Myocyte (in vitro differentiated cells): ENCODE data around the gene MTHFS. TPM values are rescaled to one million over a fixed set of nuclear protein-coding genes. Genes with fewer than 3 reads are reported as not detected.

ENCODE experiments used
- DNase-seq: peaks from one replicate; pipeline ENCODE4 v3.0.0-alpha.2; 2012; ENCODE audit warnings: low read depth
- total RNA-seq: library from RNA; depleted of rRNA; stranded (reverse); fragments of >200 nt; gene quantifications from 2 replicates; pipeline ENCODE4 v1.2.3, GENCODE V29; 2014

The MTHFS gene
- total RNA-seq, 1 donor from 2014 or later, result 15.0 TPM

- DNase-seq, result no peak
Observed at GRCh38 chr15:79878078-79878705, 18.6 kb downstream of the MTHFS start.

GRCh38 chr15:79875213-79875612 lies 21.6 kb downstream of the MTHFS start:
- DNase-seq, result no peak

DNA sequence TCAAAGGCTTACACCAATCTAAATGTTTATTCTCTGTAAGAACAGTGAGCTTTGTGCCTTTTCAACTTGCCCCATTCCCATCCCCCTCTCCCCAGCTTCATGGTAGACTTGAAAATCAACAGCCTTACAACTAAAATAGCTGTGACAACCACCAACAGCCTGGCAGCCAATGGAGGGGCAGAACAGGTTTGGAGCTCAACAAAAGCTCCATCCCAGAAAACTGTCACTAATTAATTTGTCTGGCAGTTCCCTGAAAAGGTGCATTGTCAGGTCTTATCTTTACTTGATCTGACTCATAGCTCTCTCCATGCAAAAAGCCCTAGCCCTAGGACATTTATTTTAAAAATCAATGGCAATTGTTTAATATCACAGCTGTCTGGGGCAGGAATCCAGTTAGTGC lies 22.6 kb downstream of the MTHFS start:
- no peak for DNase-seq

- DNase-seq, result peak; percentile 37
Observed at GRCh38 chr15:79872358-79873017, 24.3 kb downstream of the MTHFS start.

DNA sequence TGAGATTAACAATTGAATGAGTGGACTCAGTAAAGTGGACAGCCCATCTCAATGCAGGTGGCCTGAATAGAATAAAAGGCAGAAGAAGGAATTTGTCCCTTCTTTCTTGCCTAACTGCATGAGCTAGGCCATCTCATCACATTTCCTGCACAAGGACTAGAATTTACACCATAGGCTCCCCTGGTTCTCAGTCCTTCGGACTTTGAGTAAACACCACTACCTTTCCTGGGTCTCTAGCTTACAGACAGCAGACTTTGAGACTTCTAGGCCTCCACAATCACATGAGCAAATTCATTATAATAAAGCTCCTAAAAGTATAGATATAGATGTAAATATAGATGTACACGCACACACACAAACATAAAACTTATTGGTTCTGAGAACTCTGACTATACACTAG lies 28.3 kb downstream of the MTHFS start:
- DNase-seq, result no peak

GRCh38 chr15:79863886-79864285 lies 32.9 kb downstream of the MTHFS start:
- no peak for DNase-seq

DNA sequence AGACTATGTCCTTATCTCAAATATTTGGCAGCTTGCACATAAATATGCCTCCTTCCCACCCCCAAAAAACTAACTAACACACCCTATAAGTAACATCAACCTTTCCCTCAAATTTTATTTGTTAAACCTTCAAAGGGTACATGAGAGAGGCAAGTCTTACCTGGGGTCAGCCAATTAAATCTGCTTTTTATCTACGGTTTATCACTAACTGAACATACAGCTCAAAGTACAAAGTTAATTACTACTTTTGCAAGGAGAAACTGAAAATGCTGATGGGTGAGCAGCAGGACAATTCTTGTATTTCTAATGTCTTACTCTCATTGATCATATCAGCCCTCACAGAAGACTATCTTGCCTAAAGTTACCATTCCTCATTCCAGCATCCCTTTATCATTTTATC lies 34.6 kb downstream of the MTHFS start:
- no peak for DNase-seq

- DNase-seq, result no peak
Observed at GRCh38 chr15:79860661-79861060, 36.2 kb downstream of the MTHFS start.

GRCh38 chr15:79858469-79858868 lies 38.3 kb downstream of the MTHFS start:
- no peak for DNase-seq

DNA sequence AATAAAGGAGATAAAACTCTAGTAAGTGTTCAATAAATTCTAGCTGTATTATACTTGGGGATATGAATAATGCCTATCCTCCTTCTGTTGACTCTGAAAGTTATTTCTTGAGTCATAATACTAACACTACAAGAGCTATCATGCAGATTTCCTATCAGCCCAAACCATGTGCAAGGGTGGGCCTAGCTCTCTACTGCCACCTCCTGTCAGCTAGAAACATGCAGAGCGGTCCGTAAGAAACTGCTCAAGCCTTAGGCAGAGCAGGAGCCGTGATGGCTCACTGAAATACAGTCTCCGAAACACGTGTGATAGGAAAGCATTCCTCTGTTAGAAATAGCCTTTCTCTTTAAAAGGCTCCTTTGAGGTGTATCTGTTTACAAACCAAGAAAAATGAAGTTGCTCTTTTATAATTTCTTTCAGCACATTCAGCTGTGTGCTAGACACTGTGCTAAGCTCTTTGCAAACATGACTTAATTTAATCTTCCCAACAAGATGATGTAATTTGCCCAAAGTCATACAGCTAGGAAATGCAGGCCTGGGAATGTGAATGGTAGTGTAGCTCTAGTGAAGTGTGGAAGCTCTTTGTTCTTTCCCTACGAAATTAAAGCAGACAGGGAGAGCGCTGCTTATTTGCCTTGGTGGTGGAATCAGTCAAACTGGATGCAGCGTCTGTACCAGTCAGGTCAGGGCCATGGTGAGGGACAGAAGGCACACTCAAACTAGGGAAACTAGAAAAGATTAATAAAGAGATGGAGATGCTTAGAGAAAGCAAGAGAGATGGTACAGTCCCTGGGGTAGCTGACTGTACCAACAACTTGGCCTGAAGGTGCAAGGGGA lies 43.1 kb downstream of the MTHFS start:
- peak; percentile 84 for DNase-seq

DNA sequence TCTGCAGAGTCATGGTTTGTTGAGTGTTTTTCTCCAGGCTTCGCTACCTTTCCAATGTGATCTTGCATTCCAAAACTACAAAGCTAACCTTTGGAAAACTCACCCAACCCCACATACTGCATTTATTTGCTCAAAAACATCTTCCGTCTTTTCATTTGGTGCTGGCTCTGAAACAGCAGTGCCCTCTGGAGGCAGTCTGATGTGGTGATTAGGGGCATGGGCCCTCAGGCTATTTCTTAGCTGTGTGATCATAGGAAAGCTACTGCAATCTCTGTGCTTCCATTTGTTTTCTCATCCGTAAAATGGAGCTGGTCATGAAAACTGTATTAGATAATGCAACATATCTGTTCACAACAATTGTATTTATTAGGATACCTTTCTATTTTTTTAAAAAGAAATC lies 47.0 kb downstream of the MTHFS start:
- DNase-seq, result peak; percentile 39

GRCh38 chr15:79846539-79846938 lies 50.3 kb downstream of the MTHFS start:
- no peak for DNase-seq

GRCh38 chr15:79844221-79844620 lies 52.6 kb downstream of the MTHFS start:
- no peak for DNase-seq

GRCh38 chr15:79837846-79838245 lies 59.0 kb downstream of the MTHFS start:
- DNase-seq, result no peak

DNA sequence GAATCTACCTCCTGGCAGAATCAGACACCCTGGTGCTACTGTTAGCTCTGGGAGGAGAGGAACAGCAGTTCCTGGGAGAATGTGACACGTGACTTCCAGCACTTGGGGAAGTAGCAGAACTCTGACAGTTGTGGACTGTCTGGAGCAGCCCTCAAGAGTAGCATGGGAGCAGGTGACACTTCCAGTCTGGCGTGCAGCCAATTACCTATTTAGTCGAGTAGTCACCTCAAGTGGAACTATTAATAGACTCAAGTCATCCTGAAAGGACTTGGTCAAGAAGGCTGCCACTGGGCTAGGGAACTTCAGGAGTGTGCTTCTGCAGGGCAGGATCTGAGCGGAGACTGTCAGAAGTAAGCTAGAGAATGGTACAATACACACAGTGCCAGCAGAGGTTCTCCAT lies 62.3 kb downstream of the MTHFS start:
- DNase-seq, result peak; percentile 63

- no peak for DNase-seq
Observed at GRCh38 chr15:79832367-79833120, 64.3 kb downstream of the MTHFS start.

DNA sequence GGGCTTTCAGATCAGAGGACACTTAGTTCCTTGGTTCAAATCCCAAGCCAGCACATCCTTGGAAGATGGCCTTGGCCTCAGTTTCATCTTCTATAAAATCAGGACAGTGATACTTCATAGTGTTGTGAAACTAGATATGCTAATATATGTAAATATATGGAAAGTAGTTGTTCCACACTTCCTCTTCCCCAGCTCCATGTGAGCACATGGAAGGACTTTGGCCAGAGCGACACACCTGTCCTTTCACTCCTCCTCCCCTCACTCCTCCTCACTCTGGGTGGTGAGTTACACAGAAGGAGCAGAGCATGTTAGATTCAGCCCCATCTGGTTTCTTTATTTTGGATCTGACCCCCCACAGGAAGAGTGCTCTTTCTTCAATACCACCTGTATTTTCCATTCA lies 65.2 kb downstream of the MTHFS start:
- no peak for DNase-seq

GRCh38 chr15:79829950-79830349 lies 66.9 kb downstream of the MTHFS start:
- no peak for DNase-seq

DNA sequence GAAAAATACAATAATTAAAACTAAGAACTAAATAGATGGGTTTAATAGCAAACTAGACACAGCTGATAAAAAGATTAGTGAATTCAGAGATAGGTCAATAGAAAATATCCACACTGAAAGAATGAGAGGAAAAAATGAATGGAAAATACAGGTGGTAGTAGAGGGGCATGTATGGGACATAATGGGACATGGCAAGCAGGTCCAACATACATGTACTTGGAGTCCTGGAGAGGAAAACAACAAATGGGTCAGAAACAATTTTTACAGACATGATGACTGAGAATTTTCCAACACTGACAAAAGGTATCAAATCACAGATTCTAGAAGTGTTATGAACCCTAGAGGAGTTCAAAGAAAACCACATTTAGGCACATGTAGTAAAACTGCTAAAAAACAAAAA lies 68.4 kb downstream of the MTHFS start:
- no peak for DNase-seq

- no peak for DNase-seq
Observed at GRCh38 chr15:79826800-79827199, 70.0 kb downstream of the MTHFS start.

GRCh38 chr15:79824136-79824701 lies 72.6 kb downstream of the MTHFS start:
- DNase-seq, result no peak
